Endothelial cell of umbilical vein (primary cell): ENCODE measurements around the gene ASPSCR1.
A peak's percentile ranks its signal among the peaks of the same experiment; 100 is the strongest.

Experiments
- CTCF ChIP-seq, 2 donors: IDR thresholded peaks; 1 replicate in 1 of 2; 2 replicates in 1 of 2; pipeline ENCODE4 v1.5.1; 2011; ENCODE audit warnings: low read length in 2 of 2, mild to moderate bottlenecking in 2 of 2, moderate library complexity in 2 of 2, control low read depth in 1 of 2, inconsistent platforms in 1 of 2, low read depth in 1 of 2; ENCODE audit not compliant: insufficient read depth in 1 of 2; ENCODE audit errors: extremely low read depth in 1 of 2
- EZH2 ChIP-seq: IDR thresholded peaks from 2 replicates; pipeline ENCODE4 v1.6.1; 2012; ENCODE audit warnings: borderline replicate concordance, low read depth, mild to moderate bottlenecking, moderate library complexity, low read length, inconsistent platforms; ENCODE audit not compliant: severe bottlenecking
- FOS ChIP-seq: IDR thresholded peaks from 2 replicates; pipeline ENCODE4 v1.6.1; 2011; ENCODE audit warnings: mild to moderate bottlenecking, low read length, moderate library complexity, borderline replicate concordance; ENCODE audit not compliant: insufficient read depth
- GATA2 ChIP-seq: IDR thresholded peaks from 2 replicates; pipeline ENCODE4 v1.7.0; 2011; ENCODE audit warnings: low read depth, mild to moderate bottlenecking, moderate library complexity, mixed read lengths, low read length; ENCODE audit not compliant: insufficient read length, insufficient read depth
- JUN ChIP-seq: IDR thresholded peaks from 2 replicates; pipeline ENCODE4 v1.6.1; 2011; ENCODE audit warnings: borderline replicate concordance, low read depth; ENCODE audit not compliant: insufficient read length, insufficient read depth
- MYC ChIP-seq: IDR thresholded peaks from one replicate; pipeline ENCODE4 v1.6.1; 2011; ENCODE audit warnings: mild to moderate bottlenecking, low read depth, low read length
- POLR2A ChIP-seq: IDR thresholded peaks from 2 replicates; pipeline ENCODE4 v1.6.1; 2012; ENCODE audit warnings: low read depth, mild to moderate bottlenecking, control low read depth, low read length
- POLR2AphosphoS5 ChIP-seq: IDR thresholded peaks from 2 replicates; pipeline ENCODE4 v1.6.1; 2012; ENCODE audit warnings: low read depth, mild to moderate bottlenecking, control low read depth, low read length, moderate library complexity; ENCODE audit not compliant: insufficient read depth
- TF ChIP-seq, protein P1 (sequence below): IDR thresholded peaks from 2 replicates; pipeline ENCODE4 v1.6.1; 2011; ENCODE audit not compliant: insufficient read depth, insufficient read length

GRCh38 chr17:82037092-82037888, 59.9 kb downstream of the ASPSCR1 start, which contains the start of gene DCXR:
- peak; percentile 87 to 92 for TF ChIP-seq CTCF (IDR thresholded peaks at IDR 0.05; ENCODE audit: extremely low read depth in 1 of 2, insufficient read depth in 1 of 2, low read depth in 1 of 2, low read length in 2 of 2)
- peak; percentile 71 for TF ChIP-seq POLR2AphosphoS5
- peak; percentile 80 for TF ChIP-seq POLR2A
- TF ChIP-seq EZH2 = no peak
- TF ChIP-seq, protein P1, sequence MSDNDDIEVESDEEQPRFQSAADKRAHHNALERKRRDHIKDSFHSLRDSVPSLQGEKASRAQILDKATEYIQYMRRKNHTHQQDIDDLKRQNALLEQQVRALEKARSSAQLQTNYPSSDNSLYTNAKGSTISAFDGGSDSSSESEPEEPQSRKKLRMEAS = peak; percentile 24
- TF ChIP-seq MYC = no peak
- no peak for TF ChIP-seq JUN
- TF ChIP-seq GATA2 = no peak
- no peak for TF ChIP-seq FOS
